Liver (tissue), 9 donors: Measurements from ENCODE around the gene COL21A1. TPM values are rescaled to one million over a fixed set of nuclear protein-coding genes. Genes with fewer than 3 reads are reported as not detected.

Experiments used
- DNase-seq: peaks from one replicate; pipeline ENCODE4 v3.0.0-alpha.2; 2017; ENCODE audit warnings: low spot score
- H3K27ac ChIP-seq, 2 donors: one replicate each; pipeline ENCODE4 v1.7.0; 2013; ENCODE audit warnings: inconsistent platforms in 2 of 2, low read length in 2 of 2, control low read depth in 1 of 2, low read depth in 1 of 2, mild to moderate bottlenecking in 1 of 2
- H3K27me3 ChIP-seq, 4 donors: one replicate each; pipeline versions ENCODE4 v1.6.1 to v1.7.0; 2013; ENCODE audit warnings: low read length in 3 of 4, inconsistent platforms in 1 of 4, mild to moderate bottlenecking in 1 of 4, moderate library complexity in 1 of 4; ENCODE audit not compliant: control insufficient read depth in 4 of 4, insufficient read depth in 4 of 4
- H3K36me3 ChIP-seq, 4 donors: one replicate each; pipeline versions ENCODE4 v1.6.1 to v1.7.0; 2013; ENCODE audit warnings: low read length in 3 of 4, mild to moderate bottlenecking in 3 of 4, low read depth in 1 of 4, moderate library complexity in 1 of 4; ENCODE audit not compliant: control insufficient read depth in 4 of 4, insufficient read depth in 3 of 4
- H3K4me1 ChIP-seq, 4 donors: one replicate each; pipeline versions ENCODE4 v1.6.1 to v1.7.0; 2013; ENCODE audit warnings: low read length in 3 of 4, mild to moderate bottlenecking in 3 of 4, moderate library complexity in 1 of 4; ENCODE audit not compliant: control insufficient read depth in 4 of 4, insufficient read depth in 4 of 4
- H3K4me3 ChIP-seq, 3 donors: one replicate each; pipeline versions ENCODE4 v1.6.1 to v1.7.0; 2013; ENCODE audit warnings: low read length in 3 of 3, control low read depth in 1 of 3, low read depth in 1 of 3, mild to moderate bottlenecking in 1 of 3
- H3K9ac ChIP-seq, 2 donors: one replicate each; pipeline ENCODE4 v1.7.0; 2013; ENCODE audit warnings: low read length in 2 of 2, mild to moderate bottlenecking in 2 of 2, moderate library complexity in 2 of 2, control low read depth in 1 of 2, low read depth in 1 of 2
- H3K9me3 ChIP-seq, 4 donors: one replicate each; pipeline versions ENCODE4 v1.6.1 to v1.7.0; 2013; ENCODE audit warnings: low read length in 3 of 4; ENCODE audit not compliant: control insufficient read depth in 4 of 4
- CTCF ChIP-seq: fragments of 150-350 bp; IDR thresholded peaks from 2 replicates; pipeline ENCODE4 v1.5.1; 2017; ENCODE audit warnings: improper control_type of control experiment, low read depth, low read length; ENCODE audit not compliant: missing input control
- EGR1 ChIP-seq, 2 donors: IDR thresholded peaks; 2 replicates each; pipeline ENCODE4 v1.6.1; 2016 to 2018; ENCODE audit warnings: antibody characterized with exemption in 2 of 2, low read depth in 2 of 2
- FOXA1 ChIP-seq: IDR thresholded peaks from 2 replicates; pipeline ENCODE4 v1.6.1; 2016; ENCODE audit warnings: antibody characterized with exemption
- FOXA2 ChIP-seq: IDR thresholded peaks from 2 replicates; pipeline ENCODE4 v1.6.1; 2016; ENCODE audit warnings: antibody characterized with exemption
- GABPA ChIP-seq, 2 donors: IDR thresholded peaks in 1 of 2; conservative IDR thresholded peaks in 1 of 2; 2 replicates each; pipeline ENCODE4 v1.6.1; 2016; ENCODE audit warnings: antibody characterized with exemption in 2 of 2, mild to moderate bottlenecking in 1 of 2, moderate library complexity in 1 of 2
- HNF4A ChIP-seq, 2 donors: conservative IDR thresholded peaks; 2 replicates each; pipeline ENCODE4 v1.6.1; 2016; ENCODE audit warnings: antibody characterized with exemption in 2 of 2, mild to moderate bottlenecking in 2 of 2
- HNF4G ChIP-seq: IDR thresholded peaks from 2 replicates; pipeline ENCODE4 v1.6.1; 2016; ENCODE audit warnings: antibody characterized with exemption
- JUND ChIP-seq, 2 donors: IDR thresholded peaks; 2 replicates each; pipeline ENCODE4 v1.6.1; 2016; ENCODE audit warnings: antibody characterized with exemption in 2 of 2
- MAX ChIP-seq: IDR thresholded peaks from 2 replicates; pipeline ENCODE4 v1.6.1; 2016; ENCODE audit warnings: antibody characterized with exemption
- NR2F2 ChIP-seq: IDR thresholded peaks from 2 replicates; pipeline ENCODE4 v1.6.1; 2016; ENCODE audit warnings: antibody characterized with exemption
- RAD21 ChIP-seq, 2 donors: IDR thresholded peaks; 2 replicates each; pipeline ENCODE4 v1.6.1; 2016; ENCODE audit warnings: antibody characterized with exemption in 2 of 2, mild to moderate bottlenecking in 2 of 2
- RXRA ChIP-seq, 2 donors: IDR thresholded peaks; 2 replicates each; pipeline ENCODE4 v1.6.1; 2017 to 2018; ENCODE audit warnings: antibody characterized with exemption in 2 of 2, mild to moderate bottlenecking in 1 of 2
- SP1 ChIP-seq: IDR thresholded peaks from 2 replicates; pipeline ENCODE4 v1.6.1; 2018; ENCODE audit warnings: antibody characterized with exemption, mild to moderate bottlenecking
- TAF1 ChIP-seq: conservative IDR thresholded peaks from 2 replicates; pipeline ENCODE4 v1.6.1; 2016; ENCODE audit warnings: antibody characterized with exemption, mild to moderate bottlenecking
- YY1 ChIP-seq: IDR thresholded peaks from 2 replicates; pipeline ENCODE4 v1.6.1; 2016; ENCODE audit warnings: antibody characterized with exemption, mild to moderate bottlenecking
- ZBTB33 ChIP-seq: IDR thresholded peaks from 2 replicates; pipeline ENCODE4 v1.6.1; 2016; ENCODE audit warnings: antibody characterized with exemption
- WGBS: extraction: QIAGEN DNeasy Blood & Tissue Kit; methylation state at CpG from one replicate; pipeline ENCODE4 v1.1.7; 2013; 5-methylcytosine and 5-hydroxymethylcytosine counted together
- polyA plus RNA-seq, 2 donors: library from polyadenylated mRNA; stranded (reverse) in 1 of 2; unstranded in 1 of 2; fragments of 200-250 nt in 1 of 2; fragments of >200 nt in 1 of 2; fragmentation: Nextera tagmentation in 1 of 2; extraction: Ambion mirVana in 1 of 2; gene quantifications; one replicate each; pipeline versions ENCODE4 v1.2.1 to v1.2.3, GENCODE V29; 2013 to 2015
- total RNA-seq, 2 donors: library from RNA; depleted of rRNA; stranded (reverse); fragments of >200 nt; gene quantifications; one replicate each; pipeline ENCODE4 v1.2.3, GENCODE V29; 2014
- TF ChIP-seq, protein P1 (sequence below): IDR thresholded peaks from 2 replicates; pipeline ENCODE4 v1.6.1; 2016; ENCODE audit warnings: antibody characterized with exemption, mild to moderate bottlenecking
- donor health status: healthy.
- donor health status: healthy.
- donor health status: healthy.
- donor health status: healthy.
- donor health status: healthy.

COL21A1 gene
- total and polyA plus RNA-seq, 4 donors, result 0.48 to 1.3 (median 0.52) TPM

GRCh38 chr6:56046576-56046975, 200.8 kb downstream of the COL21A1 start:
- TF ChIP-seq YY1 (no peak), JUND (IDR thresholded peaks at IDR 0.05) (no peak), FOXA1 (no peak), CTCF (no peak), RXRA (IDR thresholded peaks at IDR 0.05) (no peak), RAD21 (IDR thresholded peaks at IDR 0.05) (no peak), SP1 (no peak), TAF1 (no peak), HNF4A (conservative IDR thresholded peaks at IDR 0.05) (no peak), HNF4G (no peak), MAX (no peak), NR2F2 (no peak), EGR1 (IDR thresholded peaks at IDR 0.05; ENCODE audit: low read depth in 2 of 2) (no peak), FOXA2 (no peak), GABPA (IDR thresholded peaks at IDR 0.05 in 1 of 2, conservative IDR thresholded peaks at IDR 0.05 in 1 of 2) (no peak)
- TF ChIP-seq, protein P1, sequence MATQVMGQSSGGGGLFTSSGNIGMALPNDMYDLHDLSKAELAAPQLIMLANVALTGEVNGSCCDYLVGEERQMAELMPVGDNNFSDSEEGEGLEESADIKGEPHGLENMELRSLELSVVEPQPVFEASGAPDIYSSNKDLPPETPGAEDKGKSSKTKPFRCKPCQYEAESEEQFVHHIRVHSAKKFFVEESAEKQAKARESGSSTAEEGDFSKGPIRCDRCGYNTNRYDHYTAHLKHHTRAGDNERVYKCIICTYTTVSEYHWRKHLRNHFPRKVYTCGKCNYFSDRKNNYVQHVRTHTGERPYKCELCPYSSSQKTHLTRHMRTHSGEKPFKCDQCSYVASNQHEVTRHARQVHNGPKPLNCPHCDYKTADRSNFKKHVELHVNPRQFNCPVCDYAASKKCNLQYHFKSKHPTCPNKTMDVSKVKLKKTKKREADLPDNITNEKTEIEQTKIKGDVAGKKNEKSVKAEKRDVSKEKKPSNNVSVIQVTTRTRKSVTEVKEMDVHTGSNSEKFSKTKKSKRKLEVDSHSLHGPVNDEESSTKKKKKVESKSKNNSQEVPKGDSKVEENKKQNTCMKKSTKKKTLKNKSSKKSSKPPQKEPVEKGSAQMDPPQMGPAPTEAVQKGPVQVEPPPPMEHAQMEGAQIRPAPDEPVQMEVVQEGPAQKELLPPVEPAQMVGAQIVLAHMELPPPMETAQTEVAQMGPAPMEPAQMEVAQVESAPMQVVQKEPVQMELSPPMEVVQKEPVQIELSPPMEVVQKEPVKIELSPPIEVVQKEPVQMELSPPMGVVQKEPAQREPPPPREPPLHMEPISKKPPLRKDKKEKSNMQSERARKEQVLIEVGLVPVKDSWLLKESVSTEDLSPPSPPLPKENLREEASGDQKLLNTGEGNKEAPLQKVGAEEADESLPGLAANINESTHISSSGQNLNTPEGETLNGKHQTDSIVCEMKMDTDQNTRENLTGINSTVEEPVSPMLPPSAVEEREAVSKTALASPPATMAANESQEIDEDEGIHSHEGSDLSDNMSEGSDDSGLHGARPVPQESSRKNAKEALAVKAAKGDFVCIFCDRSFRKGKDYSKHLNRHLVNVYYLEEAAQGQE, result no peak

DNA sequence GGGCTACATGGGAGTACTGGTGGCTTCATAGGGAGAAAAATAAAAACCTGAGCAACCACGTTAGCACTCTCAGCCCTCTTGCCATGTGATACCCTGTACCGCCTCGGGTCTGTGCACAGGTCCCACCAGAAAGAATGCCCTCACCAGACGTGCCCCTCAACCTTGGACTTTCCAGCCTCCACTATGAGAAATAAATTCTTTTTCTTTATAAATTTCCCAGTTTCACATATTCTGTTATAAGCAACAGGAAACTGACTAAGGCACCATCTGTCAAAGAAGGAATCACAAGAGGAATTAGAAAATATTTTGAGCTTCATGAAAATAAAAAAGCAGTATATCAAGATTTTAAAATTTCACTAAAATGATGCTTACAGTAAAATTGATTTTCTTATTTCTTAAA, 203.6 kb downstream of the COL21A1 start:
- WGBS, result 69% methylated on average over 4 of the region's 4 CpGs

More at GRCh38 chr6:56046576-56046975, 200.8 kb downstream of the COL21A1 start:
- H3K9me3 ChIP-seq, result no peaks in the 10 kb centered on the region
- no peaks in the 10 kb centered on the region for H3K36me3 ChIP-seq
- H3K27ac ChIP-seq, result no peak overlapping the region
- no peak overlapping the region for H3K9ac ChIP-seq
- no peaks in the 10 kb centered on the region for H3K4me1 ChIP-seq
- peaks cover 0 to 2% (median 0%) of the 10 kb centered on the region in 4 donors for H3K27me3 ChIP-seq
- DNase-seq, result no peak
- WGBS, result 51% methylated on average over 7 of the region's 7 CpGs
- H3K4me3 ChIP-seq, result no peak overlapping the region

More for the DNA sequence above, 203.6 kb downstream of the COL21A1 start:
- Histone ChIP-seq H3K4me1 (no peaks in the 10 kb centered on the region), H3K9me3 (no peaks in the 10 kb centered on the region), H3K27me3 (peaks cover 0 to 4% (median 0%) of the 10 kb centered on the region in 4 donors), H3K4me3 (no peak overlapping the region), H3K9ac (no peak overlapping the region), H3K36me3 (no peaks in the 10 kb centered on the region), H3K27ac (no peak overlapping the region)
- no peak for DNase-seq
- TF ChIP-seq FOXA1 (no peak), GABPA (IDR thresholded peaks at IDR 0.05 in 1 of 2, conservative IDR thresholded peaks at IDR 0.05 in 1 of 2) (no peak), ZBTB33 (no peak), NR2F2 (no peak), TAF1 (no peak), JUND (IDR thresholded peaks at IDR 0.05) (no peak), EGR1 (IDR thresholded peaks at IDR 0.05; ENCODE audit: low read depth in 2 of 2) (no peak), YY1 (no peak), HNF4A (conservative IDR thresholded peaks at IDR 0.05) (no peak)
